Sciatic nerve (tissue), 2 donors: ENCODE data around the gene LRMDA. TPM values are rescaled to one million over a fixed set of nuclear protein-coding genes. Genes with fewer than 3 reads are reported as not detected.
"Not testable (repeated sequence)": the region's sequence is repeated elsewhere in the genome, so short reads cannot be mapped to it uniquely, and the experiment has no call there.

Source experiments
- ATAC-seq: fragments of 200-7000 bp; cut with Tn5 transposase; one replicate; pipeline ENCODE4 v1.9.1; 2020; ENCODE audit warnings: mild to moderate bottlenecking, moderate library complexity
- DNase-seq: peaks from one replicate; pipeline ENCODE4 v3.0.0-alpha.2; 2020; ENCODE audit warnings: low spot score
- intact Hi-C: fragments of 100-400 bp; cut with DNase I; formaldehyde crosslinking; loops from one replicate; pipeline ENCODE4 v1.14.2; 2022
- microRNA-seq: library from miRNA; unstranded; fragments of <30 nt; microRNA quantifications from one replicate; pipeline ENCODE4 v1.2.0, GENCODE V29; 2020
- total RNA-seq: library from RNA; stranded (reverse); fragmentation: NEBNext Ultra II Directional; extraction: Animal tissue kit (Norgen Biotek cat#: 25700); gene quantifications from one replicate; pipeline ENCODE4 v1.2.1, GENCODE V29; 2021
- donor health status: DM: no; HTN: no; CAD: no.
- donor health status: DM: no; HTN: no; CAD: no.

LRMDA gene
- total RNA-seq, 1 donor from 2014 or later, result 16.6 TPM

DNA sequence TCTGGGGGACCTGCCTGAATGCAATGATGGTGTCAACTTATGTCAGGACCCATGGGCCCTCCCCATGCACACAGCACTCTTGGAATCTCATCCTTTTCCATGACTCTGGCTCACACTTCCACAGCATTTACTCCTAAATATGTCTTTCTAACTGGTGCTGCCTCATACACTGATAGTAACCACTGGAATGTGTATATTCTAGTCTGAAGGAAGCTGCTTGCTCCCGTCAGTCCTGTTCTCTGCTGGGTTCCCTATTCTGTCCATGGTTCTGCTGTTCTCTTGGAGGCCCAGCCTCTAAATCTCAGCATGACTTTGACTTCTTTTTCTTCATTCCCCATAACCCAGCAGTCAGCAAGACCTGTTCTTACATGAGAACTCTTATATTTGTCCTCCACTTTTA is 1151.1 kb downstream of the LRMDA start:
- intact Hi-C loops, result no loop called here
- DNase-seq, result no peak
- no peak for ATAC-seq

GRCh38 chr10:76583711-76584161 is 1152.3 kb downstream of the LRMDA start:
- no peak for ATAC-seq
- intact Hi-C loops, result no loop called here
- no peak for DNase-seq

DNA sequence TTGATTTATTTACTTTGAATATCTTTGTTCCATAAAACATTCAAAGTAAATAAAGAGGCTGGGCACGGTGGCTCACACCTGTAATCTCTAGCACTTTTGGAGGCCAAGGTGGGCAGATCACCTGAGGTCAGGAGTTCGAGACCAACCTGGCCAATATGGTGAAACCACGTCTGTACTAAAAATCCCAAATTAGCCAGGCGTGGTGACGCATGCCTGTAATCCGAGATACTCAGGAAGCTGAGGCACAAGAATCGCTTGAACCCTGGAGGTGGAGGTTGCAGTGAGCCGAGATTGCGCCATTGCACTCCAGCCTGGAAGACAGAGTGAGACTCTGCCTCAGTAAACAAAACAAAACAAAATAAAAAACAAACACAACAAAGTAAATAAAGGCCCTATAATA is 1153.0 kb downstream of the LRMDA start:
- intact Hi-C loops, result not testable (repeated sequence)

More for the DNA sequence above, 1153.0 kb downstream of the LRMDA start:
- ATAC-seq, DNase-seq: not testable (repeated sequence)

Small RNA genes lying within 50 kb of the gene (microRNA-seq; reads per million reads assigned to microRNA genes)
- gene MIR606, result not detected

Other genes with a start within 250 kb of the LRMDA start
- 120 TPM for gene VDAC2, start 220.8 kb upstream of the LRMDA start, total RNA-seq
- gene COMTD1, start 195.7 kb upstream of the LRMDA start, total RNA-seq, result 13.0 TPM
- gene ZNF503, start 29.9 kb upstream of the LRMDA start, total RNA-seq, result 30.2 TPM